ENCODE data around the gene GTPBP2. TPM values are rescaled to one million over a fixed set of nuclear protein-coding genes. Genes with fewer than 3 reads are reported as not detected.
A peak's percentile ranks its signal among the peaks of the same experiment; 100 is the strongest.
"Not testable (repeated sequence)": the region's sequence is repeated elsewhere in the genome, so short reads cannot be mapped to it uniquely, and the experiment has no call there.

The GTPBP2 gene
- polyA plus RNA-seq, 3 donors, result 49.8 to 51.1 (median 50.1) TPM

DNA sequence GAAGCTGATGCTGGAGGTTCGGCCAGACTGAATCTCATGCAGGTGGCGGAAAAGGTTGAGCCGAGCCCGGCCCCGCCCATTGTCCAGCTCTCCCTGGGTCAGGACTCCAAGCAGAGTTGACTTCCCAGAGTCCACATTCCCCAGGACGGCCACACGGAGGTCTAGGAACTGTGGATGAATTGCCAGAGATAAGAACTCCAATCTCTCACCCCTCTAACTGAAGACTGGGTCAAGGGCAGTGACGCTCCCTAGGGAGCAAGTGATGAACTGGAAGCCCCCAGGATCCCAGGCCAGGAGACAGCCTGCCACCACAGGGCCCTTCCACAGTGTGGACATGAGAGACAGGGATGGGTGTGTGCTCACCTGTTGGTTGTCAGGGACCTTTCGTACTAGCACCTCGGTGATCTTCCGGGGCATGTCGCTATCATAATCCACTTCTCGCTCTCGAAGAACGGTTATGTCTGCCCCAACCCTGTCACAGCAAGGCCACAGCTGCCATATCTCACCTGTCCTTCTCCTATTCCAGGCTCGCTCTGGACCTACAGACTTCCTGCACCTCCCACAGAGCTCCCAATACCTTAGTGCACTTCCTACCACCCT is 3.6 kb downstream of the GTPBP2 start:
- no peak for DNase-seq (ENCODE audit: low read depth in 3 of 3, low spot score in 2 of 3)

DNA sequence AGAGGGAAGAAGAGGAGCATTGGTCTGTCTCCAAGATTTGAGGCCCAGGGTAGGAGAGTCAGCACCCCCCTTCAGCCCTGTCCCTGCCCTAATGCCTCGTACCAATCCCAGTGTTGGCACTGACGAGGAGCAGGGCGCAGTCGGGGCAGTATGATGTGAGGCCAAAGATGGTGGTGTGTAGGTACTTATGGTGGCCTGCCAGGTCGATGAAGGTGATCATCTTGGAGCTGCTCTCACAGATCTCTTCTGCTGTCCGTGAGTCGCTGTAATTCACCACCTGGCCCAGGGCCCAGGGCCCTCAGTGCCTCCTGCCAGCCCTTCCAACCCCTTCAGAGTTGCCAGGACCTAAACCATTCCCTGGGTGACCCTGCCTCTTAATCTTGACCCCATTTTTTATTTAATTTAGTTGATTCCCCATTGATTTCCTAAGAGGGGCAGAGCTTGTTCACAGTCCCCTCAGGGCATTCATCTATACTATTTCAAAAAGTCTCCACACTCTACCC is 4.2 kb downstream of the GTPBP2 start:
- DNase-seq (ENCODE audit: low read depth in 3 of 3, low spot score in 2 of 3), result no peak

DNA sequence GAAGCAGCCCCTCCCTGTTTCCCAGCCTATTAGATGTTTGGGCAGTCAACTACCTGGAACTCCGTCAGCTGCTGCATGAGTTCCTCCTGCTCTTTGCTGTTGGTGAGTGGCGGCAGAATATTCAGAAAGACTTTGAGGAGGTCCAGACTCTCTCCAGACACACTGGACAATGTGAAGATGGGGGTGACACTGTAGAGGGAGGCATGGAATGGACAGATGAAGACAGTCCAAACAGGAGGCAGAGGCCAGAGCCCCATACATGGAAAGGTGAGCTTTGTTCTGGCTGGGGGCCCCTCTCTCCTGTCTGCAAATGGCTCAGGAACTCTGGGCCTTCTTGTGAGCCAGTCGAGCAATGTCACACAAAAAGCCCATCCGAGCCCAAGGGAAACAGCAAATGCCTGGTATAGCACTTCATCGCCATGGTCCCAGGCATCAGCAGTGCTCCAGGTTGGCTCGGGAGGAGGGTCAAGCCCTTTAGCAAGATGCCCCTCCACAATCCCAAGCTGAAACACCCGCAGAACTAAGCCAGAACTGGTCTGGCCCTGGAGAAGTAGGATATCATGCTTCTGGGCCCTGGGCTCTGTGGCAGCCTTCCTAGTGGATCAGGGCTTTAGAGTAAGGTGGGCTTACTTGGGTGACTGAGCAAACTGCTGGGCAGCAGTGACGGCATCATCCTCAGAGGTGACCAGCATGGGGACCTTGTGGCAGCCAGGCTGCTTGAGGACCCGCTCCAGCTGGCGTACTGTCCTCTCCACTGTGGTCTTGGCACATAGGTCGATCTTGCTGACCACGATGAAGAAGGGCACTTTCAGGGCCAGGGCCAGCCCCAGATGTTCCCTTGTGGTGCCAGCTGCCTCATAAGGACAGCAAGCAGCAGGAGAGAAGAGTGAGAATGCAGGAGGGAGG is 4.9 kb downstream of the GTPBP2 start:
- DNase-seq (ENCODE audit: low read depth in 3 of 3, low spot score in 2 of 3), result no peak

DNA sequence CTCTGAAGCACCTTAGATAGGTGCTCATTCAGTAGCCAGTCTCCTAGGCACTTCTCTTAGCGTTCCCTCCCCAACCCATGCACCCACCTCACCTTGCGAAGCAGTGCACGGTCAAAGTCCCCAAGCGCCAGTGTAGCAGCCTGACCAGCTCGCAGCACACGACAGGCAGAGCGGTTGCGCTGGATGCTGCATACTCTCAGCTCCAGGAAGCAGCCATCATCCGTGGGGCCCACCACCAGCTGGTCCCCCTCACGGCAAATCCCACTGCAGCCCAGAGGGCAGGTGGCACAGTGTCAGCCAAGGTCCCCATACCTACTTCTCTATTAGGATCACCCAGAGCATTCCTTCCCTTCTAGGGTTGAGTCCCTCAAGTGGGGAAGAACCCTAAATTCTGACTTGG is 6.5 kb downstream of the GTPBP2 start:
- no peak for DNase-seq (ENCODE audit: low read depth in 3 of 3, low spot score in 2 of 3)

DNA sequence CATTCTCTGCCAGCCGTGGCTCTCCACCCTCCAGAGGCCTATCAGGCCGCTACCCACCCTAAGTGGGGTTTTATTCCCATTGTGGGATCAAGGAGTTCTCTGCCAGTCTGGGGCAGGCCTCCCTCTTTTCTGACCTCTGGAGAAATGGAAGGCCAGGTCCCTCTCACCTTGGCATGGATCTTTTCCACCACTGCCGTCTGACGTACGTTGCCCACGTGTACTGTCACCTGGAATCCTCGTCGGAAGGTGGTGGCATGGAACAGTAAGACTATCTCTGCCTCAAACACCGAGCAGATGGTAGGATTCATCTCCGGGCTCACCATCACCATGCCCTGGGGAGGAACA is 7.3 kb downstream of the GTPBP2 start:
- no peak for DNase-seq (ENCODE audit: low read depth in 3 of 3, low spot score in 2 of 3)

DNA sequence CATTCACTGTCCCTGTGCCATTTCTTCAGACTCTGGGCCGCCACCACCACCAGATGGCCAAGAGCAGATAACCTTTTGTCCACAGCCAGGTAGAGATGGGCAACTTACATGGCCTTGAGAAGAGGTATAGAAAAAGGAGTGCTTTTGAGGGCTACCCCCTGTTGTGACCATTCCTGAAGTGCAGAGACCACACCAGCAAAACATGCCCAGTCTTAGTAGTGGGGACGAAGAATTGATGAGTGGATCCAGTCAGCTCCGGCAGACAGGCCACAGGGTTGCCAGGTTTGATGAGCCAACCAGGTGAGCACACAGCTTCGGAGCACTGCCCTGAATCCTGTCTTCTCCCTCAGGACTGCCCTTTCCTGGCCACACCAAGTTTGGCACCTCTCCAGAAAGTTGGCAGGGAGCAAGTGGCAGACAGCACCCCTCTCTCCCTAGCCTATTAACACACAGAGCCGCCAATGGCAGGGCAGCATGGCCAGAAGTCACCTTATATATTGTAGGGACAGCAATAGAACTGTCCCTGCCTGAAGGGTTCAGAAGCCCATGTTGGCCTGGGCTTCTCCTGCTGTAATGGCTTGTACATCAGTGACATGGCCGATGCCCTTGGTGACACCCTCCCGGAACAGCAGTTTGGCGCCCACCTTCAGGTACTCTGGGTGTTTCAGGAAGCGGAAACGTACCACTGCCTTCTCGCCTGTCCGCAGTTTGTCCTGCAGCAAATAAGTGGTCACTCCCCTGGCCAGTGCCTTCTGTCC is 7.8 kb downstream of the GTPBP2 start:
- DNase-seq (ENCODE audit: low read depth in 3 of 3, low spot score in 2 of 3), result no peak

DNA sequence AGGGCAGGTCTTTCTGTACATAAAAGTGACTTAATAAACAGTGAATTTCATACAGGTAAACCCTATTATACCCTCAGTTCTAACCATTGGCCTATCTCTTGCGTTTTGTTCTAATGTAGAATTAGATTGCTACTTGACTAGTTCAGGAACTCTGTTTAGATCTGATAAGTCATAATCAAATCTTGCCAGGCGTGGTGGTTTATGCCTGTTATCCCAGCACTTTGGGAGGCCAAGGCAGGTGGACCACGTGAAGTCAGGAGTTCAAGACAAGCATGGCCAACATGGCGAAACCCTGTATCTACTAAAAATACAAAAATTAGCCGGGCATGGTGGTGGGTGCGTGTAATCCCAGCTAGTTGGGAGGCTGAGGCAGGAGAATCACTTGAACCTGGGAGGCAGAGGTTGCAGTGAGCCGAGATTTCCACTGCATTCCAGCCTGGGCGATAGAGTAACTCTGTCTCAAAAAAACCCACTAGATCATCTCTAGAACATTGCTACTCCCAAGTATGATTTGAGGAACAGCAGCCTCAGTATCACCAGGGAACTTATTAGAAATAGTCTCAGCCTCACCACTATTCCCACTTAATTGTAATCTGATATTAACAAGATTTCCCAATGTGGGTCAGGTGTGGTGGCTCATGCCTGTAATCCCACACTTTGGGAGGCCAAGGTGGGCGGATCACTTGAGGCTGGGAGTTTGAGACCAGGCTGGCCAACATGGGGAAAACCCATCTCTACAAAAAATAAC is 12.2 kb downstream of the GTPBP2 start:
- DNase-seq (ENCODE audit: low read depth in 3 of 3, low spot score in 2 of 3), result no peak

DNA sequence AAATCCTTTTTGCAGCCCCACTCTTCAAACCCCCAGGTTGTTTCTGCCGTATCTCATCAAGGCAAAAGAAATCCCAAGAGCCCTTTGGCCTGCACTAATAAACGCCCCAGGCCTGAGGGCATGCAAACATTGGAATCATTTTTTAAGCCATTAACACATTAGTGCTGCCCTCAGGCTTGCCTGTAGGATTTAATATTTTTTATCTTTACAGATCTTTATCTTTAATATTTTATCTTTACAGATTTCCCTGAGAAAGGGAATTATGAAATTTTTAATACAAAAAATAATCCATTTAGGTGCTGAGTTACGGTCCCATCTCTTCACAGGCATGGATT is 14.7 kb downstream of the GTPBP2 start:
- no peak for DNase-seq (ENCODE audit: low read depth in 3 of 3, low spot score in 2 of 3)

DNA sequence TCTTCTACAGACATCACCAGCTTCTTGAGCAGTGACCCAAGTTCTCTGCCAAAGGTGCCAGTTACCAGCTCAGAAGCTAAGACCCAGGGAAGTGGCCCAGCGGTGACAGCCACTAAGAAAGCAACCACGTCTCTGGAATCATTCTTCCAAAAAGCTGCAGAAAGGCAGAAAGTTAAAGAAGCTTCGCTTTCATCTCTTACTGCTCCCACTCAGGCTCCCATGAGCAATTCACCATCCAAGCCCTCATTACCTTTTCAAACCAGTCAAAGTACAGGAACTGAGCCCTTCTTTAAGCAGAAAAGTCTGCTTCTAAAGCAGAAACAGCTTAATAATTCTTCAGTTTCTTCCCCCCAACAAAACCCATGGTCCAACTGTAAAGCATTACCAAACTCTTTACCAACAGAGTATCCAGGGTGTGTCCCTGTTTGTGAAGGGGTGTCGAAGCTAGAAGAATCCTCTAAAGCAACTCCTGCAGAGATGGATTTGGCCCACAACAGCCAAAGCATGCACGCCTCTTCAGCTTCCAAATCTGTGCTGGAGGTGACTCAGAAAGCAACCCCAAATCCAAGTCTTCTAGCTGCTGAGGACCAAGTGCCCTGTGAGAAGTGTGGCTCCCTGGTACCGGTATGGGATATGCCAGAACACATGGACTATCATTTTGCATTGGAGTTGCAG is 15.2 kb downstream of the GTPBP2 start:
- no peak for DNase-seq (ENCODE audit: low read depth in 3 of 3, low spot score in 2 of 3)

DNA sequence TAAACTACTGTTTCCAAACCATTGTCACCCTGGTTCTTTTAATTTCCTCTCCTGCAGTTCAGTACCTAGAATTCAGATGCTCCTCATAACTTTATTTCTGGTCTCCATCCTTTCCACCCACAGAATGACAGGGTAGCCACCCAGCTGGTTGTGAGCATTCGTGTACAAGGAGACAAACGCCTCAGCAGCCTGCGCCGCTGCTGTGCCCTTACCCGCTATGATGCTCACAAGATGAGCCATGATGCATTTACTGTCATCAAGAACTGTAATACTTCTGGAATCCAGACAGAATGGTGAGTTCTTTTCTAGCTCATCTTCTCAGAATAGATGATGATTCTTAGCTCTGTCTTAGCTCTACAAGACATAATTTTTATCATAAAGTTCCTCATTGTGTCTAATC is 18.6 kb downstream of the GTPBP2 start:
- DNase-seq (ENCODE audit: low read depth in 3 of 3, low spot score in 2 of 3), result no peak

DNA sequence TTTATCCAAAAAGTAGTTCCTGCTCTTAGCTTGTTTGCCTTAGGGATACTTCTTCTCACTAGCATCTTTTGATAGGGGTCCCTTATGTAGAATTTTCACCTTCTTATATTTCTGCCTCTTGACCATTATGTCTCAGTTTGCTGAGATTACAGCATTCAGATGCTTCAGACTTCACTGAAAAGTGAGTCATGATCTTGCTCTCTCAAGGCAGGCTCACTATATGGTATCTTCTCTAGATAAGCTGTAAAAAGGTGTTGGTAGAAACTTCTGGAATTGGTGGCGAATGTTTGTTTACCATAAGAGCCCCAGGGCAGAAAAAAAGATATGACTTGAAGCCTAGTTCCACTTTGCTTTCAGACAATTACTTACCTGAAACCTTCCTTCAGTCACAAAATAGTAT is 19.7 kb downstream of the GTPBP2 start:
- DNase-seq (ENCODE audit: low read depth in 3 of 3, low spot score in 2 of 3), result no peak

DNA sequence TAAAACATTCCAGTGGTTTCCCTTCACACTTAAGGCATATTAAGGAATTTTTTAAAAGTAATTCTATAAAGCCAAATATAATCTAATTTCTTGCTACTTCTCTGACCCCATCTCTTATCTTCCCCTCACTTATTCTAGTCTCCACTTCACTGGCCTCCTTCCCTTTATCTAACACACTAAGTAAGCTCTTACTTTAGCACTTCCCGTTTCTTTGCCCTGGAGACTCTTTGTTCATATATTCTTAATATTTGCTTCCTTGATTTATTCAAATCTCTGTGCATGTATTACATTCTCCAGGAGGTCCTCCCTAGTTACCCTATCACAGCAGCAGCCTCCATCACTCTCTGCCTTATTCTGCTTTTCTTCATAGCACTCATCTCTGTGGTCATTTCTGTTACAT is 20.3 kb downstream of the GTPBP2 start:
- DNase-seq (ENCODE audit: low read depth in 3 of 3, low spot score in 2 of 3), result no peak

DNA sequence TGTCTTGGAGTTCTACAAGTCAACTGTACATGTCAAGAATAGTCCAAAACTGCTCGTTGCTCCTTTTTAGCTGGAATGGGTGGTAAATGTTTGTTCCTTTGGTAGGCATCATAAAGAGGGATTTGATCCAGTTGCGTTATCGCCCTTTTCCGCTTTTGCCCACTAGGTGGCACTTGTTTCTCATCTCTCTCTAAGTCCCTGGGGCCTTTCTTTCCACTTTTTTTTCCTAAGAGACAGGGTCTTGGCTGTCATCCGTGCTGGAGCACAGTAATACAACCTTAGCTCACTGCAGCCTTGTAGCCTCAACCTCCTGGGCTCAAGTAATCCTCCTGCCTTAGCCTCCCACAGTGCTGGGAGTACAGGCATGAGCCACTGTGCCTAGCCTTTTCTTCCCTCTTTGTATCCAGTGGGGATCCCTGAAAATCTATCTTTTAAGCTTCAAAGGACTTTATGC is 20.7 kb downstream of the GTPBP2 start:
- DNase-seq (ENCODE audit: low read depth in 3 of 3, low spot score in 2 of 3), result peak; percentile 57 to 63 (median 61)

DNA sequence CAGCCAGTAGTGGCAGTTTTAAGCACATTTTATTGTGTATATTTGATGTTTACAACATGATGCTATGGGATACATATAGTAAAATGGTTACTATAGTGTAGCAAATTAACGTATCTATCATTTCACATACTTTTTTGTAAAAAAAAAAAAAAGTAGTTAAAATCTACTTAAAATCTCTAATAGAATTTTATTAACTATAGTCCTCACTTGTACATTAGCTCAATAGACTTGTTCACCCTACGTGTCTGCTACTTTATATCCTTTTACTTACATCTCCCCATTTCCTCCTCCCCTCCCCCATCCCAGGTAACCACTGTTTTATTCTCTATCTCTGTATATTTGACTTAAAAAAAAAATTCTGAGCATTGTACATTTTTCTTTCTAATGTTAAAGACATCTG is 23.0 kb downstream of the GTPBP2 start:
- no peak for DNase-seq (ENCODE audit: low read depth in 3 of 3, low spot score in 2 of 3)

DNA sequence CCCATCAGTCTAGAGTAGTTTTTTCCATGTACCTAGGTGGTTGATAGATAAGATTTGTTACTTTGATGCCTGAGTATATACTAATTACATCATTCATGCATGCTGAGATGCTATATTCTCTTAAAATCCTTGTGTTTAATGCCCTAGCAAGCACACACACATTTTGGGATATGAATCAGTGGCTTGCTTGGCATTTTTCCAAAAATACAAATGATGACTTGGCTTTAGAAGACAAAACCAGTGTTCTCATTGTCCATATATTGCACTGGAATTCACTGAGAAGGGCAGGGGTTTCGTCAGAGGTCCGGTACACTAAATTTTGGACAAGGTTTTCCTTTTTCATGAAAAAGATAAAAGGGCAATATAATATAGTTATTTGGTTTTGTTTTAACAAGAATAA is 24.9 kb downstream of the GTPBP2 start:
- DNase-seq (ENCODE audit: low read depth in 3 of 3, low spot score in 2 of 3), result no peak

DNA sequence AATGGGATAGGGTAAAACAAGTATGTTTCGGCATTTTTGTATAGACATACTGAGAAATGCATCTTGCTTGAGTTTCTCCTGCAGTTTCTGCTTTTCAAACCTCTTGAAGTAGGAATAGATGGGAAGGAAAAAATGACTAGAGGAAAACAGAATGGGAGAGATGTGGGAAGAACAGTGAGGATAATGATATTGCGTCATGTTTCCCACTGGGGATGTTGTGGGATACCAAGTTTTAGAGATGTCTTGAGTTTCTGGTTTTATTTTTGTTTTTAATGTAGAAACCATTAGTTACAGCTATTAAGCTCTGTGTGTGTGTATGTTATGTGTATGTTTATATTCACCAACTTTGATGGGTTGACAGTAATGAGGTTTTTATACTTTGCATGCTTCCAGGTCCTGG is 28.5 kb downstream of the GTPBP2 start:
- no peak for DNase-seq (ENCODE audit: low read depth in 3 of 3, low spot score in 2 of 3)

DNA sequence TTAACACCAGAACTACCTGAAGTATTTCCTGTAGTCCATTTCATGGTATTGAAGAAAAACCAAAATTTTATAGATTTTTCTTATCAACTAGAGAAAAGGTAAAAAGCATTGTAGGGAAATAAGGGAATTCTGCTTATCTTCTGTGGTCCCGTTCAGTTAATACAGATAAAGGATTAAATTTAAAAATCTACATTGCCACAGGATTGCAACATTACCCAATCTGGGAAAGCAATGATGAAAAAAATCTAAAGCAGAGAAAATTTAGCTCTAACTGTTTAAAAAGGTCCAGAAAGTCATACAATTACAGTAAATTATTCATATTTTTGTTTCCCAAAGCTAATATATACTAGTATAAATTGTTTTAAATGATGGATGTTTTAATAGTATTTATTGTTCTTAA is 35.1 kb downstream of the GTPBP2 start:
- no peak for DNase-seq (ENCODE audit: low read depth in 3 of 3, low spot score in 2 of 3)

DNA sequence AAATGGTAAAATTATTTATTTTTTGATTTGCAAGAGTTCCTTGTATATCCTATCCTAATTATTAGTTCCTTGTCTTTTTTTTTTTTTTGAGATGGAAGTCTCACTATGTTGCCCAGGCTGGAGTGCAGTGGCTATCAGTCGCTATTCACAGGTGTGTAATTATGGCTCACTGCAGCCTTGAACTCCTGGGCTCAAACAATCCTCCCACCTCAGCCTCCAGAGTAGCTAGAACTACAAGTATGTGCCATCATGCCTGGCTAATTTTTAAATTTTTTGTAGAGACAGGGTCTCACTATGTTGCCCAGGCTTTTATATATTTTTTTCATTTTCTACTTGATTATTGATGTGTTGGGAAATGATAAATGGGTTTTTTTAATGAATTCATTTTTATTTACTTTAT is 39.5 kb downstream of the GTPBP2 start:
- not testable (repeated sequence) for DNase-seq (ENCODE audit: low read depth in 3 of 3, low spot score in 2 of 3)

DNA sequence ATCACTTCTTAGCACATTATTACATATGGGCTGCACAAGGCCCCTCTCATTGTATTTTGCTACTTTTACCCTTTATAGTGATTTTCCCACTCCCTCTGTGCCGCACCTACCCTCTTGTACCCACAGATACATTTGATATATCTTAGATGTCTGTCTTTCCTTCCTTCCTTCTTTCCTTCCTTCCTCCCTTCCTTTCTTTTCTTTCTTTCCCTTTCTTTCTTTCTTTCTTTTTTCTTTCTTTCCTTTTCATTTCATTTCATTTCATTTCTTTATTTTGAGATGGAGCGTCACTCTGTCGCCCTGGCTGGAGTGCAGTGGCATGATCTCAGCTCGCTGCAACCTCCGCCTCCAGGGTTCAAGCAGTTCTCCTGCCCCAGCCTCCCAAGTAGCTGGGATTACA is 40.9 kb downstream of the GTPBP2 start:
- DNase-seq (ENCODE audit: low read depth in 3 of 3, low spot score in 2 of 3), result no peak

DNA sequence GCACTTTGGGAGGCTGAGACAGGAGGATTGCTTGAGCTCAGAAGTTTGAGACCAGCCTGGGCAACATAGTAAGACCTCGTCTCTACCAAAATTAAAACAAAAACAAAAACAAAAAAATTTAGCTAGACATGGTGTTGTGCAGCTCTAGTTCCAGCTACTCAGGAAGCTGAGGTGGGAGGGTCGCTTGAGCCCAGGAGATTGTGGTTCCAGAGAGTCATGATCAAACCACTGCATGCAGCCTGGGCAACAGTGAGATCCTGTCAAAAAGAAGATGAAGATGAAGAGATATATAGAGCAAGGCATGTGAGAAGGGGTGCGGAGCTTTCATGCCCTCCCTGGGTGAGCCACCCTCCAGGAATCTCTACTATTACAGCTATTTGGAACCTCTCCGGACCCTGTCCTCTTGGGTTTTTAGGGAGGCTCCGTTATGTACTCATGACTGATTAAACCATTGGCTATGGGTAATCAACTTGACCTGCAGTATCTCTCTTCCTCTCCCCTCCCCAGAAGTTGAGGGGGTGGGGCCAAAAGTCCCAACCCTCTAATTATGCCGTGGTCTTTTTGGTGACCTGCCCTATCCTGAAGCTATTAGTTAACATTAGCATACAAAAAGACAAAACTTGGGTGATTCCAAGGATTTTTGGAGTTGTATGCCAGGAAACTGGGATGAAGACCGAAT is 44.0 kb downstream of the GTPBP2 start:
- no peak for DNase-seq (ENCODE audit: low read depth in 3 of 3, low spot score in 2 of 3)

All from right renal cortex interstitium (tissue), 3 donors.